GM12801 (cell line): ENCODE measurements around the gene ZNF236.

Source experiments
- CTCF ChIP-seq: IDR thresholded peaks from one replicate; pipeline ENCODE4 v1.5.1; 2011; ENCODE audit warnings: control low read depth; ENCODE audit not compliant: insufficient read length; ENCODE audit errors: extremely low read depth

ZNF236 gene

GRCh38 chr18:76850112-76850511 lies 27.8 kb downstream of the ZNF236 start:
- TF ChIP-seq CTCF, result no peak

GRCh38 chr18:76855594-76855993 lies 33.2 kb downstream of the ZNF236 start:
- TF ChIP-seq CTCF, result no peak

- TF ChIP-seq CTCF, result no peak
These were observed 35.1 kb downstream of the ZNF236 start for GRCh38 chr18:76857476-76857875.

GRCh38 chr18:76859474-76860339 lies 37.4 kb downstream of the ZNF236 start:
- TF ChIP-seq CTCF, result no peak

- TF ChIP-seq CTCF, result no peak
These were observed 38.1 kb downstream of the ZNF236 start for GRCh38 chr18:76860411-76860810.

- TF ChIP-seq CTCF, result no peak
These were observed 44.3 kb downstream of the ZNF236 start for GRCh38 chr18:76866666-76867065.

- no peak for TF ChIP-seq CTCF
These were observed 51.0 kb downstream of the ZNF236 start for GRCh38 chr18:76873311-76873710.
